Esophagus squamous epithelium (tissue), 4 donors: Measurements from ENCODE around the gene NOXA1.

Source experiments
- CTCF ChIP-seq, 6 experiments: fragments of 450-650 bp in 4 of 6; fragments of 200-600 bp in 2 of 6; sonication (generic) in 2 of 6; IDR thresholded peaks; one replicate each; pipeline ENCODE4 v1.5.1; 2016 to 2019; ENCODE audit warnings: antibody characterized with exemption in 6 of 6, mild to moderate bottlenecking in 4 of 6, moderate library complexity in 4 of 6
- POLR2A ChIP-seq, 4 donors: fragments of 450-650 bp; IDR thresholded peaks; one replicate each; pipeline ENCODE4 v1.6.1; 2017; ENCODE audit warnings: antibody characterized with exemption in 4 of 4, mild to moderate bottlenecking in 4 of 4, moderate library complexity in 3 of 4

GRCh38 chr9:137396634-137397367 is 26.4 kb upstream of the NOXA1 start:
- TF ChIP-seq CTCF (IDR thresholded peaks at IDR 0.05) = no peak
- TF ChIP-seq POLR2A (IDR thresholded peaks at IDR 0.05) = no peak
